ENCODE results near the gene CORO6. TPM values are rescaled to one million over a fixed set of nuclear protein-coding genes. Genes with fewer than 3 reads are reported as not detected.

The CORO6 gene
- total RNA-seq, 3 donors from 2014 or later = 9.8 to 12.3 (median 11.8) TPM

GRCh38 chr17:29612404-29613280 is 10.1 kb downstream of the CORO6 start:
- H3K4me3 Mint-ChIP-seq = peak overlapping the region; percentile 49
- ATAC-seq (no peak), DNase-seq (no peak)
- H3K27me3 Mint-ChIP-seq (ENCODE audit: low read depth) = no peaks in the 10 kb centered on the region
- no peaks in the 10 kb centered on the region for H3K36me3 Mint-ChIP-seq (ENCODE audit: insufficient read depth)
- no peaks in the 10 kb centered on the region for H3K9me3 Mint-ChIP-seq
- peaks cover 37% of the 10 kb centered on the region for H3K4me1 Mint-ChIP-seq (ENCODE audit: low read depth)

GRCh38 chr17:29612094-29612403 is 10.7 kb downstream of the CORO6 start:
- Mint-ChIP-seq H3K36me3 (ENCODE audit: insufficient read depth) (no peaks in the 10 kb centered on the region), H3K9me3 (no peaks in the 10 kb centered on the region), H3K4me3 (no peak overlapping the region), H3K4me1 (ENCODE audit: low read depth) (peaks cover 31% of the 10 kb centered on the region), H3K27me3 (ENCODE audit: low read depth) (no peaks in the 10 kb centered on the region)
- ATAC-seq (no peak), DNase-seq (no peak)

DNA sequence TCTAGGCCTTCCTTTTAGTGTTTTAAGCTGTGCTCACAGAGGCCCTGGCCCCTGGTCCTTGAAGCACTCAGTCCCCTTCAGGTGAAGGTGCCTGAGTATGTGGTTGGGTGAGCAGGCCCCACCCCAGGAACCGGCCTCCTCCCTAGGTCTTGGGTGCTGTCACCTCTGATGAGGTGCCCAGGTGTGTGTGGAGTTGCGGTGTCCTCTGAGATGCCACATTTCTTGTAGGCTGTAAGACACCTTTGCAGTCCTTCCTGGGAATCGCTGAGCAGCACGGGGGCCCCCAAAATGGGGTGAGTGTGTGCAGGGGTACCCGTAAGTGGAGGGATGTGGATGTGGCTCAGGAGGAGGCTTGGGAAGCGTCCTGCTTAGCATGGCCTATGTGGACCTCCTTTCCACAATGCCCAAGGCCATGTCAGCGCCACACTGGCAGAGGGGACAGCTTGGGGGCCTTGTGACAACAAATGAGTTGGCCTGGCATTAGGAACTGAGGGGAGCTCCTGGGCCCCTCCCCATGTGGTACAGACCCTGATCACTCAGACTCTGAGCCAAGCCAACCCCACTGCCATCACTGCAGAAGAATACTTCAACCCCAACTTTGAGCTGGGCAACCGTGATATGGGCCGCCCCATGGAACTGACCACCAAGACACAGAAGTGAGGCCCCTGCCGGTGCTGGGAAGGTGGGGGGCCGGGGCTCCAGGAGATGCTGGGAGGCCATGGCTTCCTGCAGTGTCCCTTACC is 11.2 kb downstream of the CORO6 start:
- no peaks in the 10 kb centered on the region for H3K36me3 Mint-ChIP-seq (ENCODE audit: insufficient read depth)
- H3K9me3 Mint-ChIP-seq = no peaks in the 10 kb centered on the region
- DNase-seq (no peak), ATAC-seq (no peak)
- H3K4me3 Mint-ChIP-seq = no peak overlapping the region
- H3K27me3 Mint-ChIP-seq (ENCODE audit: low read depth) = no peaks in the 10 kb centered on the region
- peaks cover 26% of the 10 kb centered on the region for H3K4me1 Mint-ChIP-seq (ENCODE audit: low read depth)

DNA sequence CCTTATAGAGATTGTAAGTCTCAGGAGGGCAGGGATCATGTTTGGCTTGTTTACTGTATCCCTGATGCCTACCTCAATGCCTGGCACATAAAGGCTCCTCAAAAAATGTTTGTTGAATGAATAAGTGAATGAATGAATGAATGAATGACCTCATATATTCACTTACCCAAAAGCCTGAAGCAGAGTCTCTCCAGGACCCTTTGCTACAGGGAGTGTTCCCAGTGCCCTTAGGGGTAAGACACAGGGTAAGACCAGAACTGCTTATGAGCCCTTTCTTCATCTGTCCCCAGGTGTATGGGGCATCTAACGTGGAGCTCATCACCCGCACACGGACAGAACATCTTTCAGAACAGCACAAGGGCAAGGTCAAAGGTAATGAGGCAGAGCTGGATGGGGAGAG is 12.3 kb downstream of the CORO6 start:
- DNase-seq (no peak), ATAC-seq (no peak)
- H3K4me3 Mint-ChIP-seq = no peak overlapping the region
- H3K27me3 Mint-ChIP-seq (ENCODE audit: low read depth) = no peaks in the 10 kb centered on the region
- H3K36me3 Mint-ChIP-seq (ENCODE audit: insufficient read depth) = no peaks in the 10 kb centered on the region
- H3K4me1 Mint-ChIP-seq (ENCODE audit: low read depth) = peaks cover 18% of the 10 kb centered on the region
- H3K9me3 Mint-ChIP-seq = no peaks in the 10 kb centered on the region

- ATAC-seq = no peak
These were observed 13.7 kb downstream of the CORO6 start for GRCh38 chr17:29608986-29609385.

DNA sequence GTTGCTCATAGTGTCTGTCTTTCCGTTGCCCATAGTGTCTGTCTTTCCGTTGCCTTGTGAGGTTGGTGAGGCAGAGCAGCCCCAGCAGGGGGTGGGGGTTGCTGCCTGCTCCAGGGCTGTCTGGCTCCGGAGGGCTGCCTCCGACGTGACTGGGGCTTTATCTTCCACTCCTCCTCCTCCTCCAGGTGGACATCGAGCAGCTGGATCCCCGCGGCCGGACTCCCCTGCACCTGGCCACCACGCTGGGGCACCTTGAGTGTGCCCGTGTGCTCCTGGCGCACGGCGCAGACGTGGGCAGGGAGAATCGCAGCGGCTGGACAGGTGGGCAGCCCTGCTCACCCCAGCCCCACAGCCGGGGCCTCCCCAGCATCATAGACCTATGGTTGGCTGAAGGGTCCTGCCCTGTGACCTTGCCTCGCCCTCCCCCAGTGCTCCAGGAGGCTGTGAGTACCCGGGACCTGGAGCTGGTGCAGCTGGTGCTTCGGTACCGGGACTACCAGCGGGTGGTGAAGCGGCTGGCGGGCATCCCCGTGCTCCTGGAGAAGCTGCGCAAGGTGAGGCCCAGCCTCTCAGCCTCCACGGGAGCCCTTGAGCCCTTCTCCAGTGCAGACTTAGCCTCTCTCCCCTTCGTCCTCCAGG is 15.0 kb downstream of the CORO6 start:
- DNase-seq = no peak
- Mint-ChIP-seq H3K9me3 (no peaks in the 10 kb centered on the region), H3K36me3 (ENCODE audit: insufficient read depth) (no peaks in the 10 kb centered on the region), H3K27me3 (ENCODE audit: low read depth) (no peaks in the 10 kb centered on the region), H3K4me3 (no peak overlapping the region), H3K4me1 (ENCODE audit: low read depth) (no peaks in the 10 kb centered on the region)
- ATAC-seq = no peak

More at GRCh38 chr17:29608986-29609385, 13.7 kb downstream of the CORO6 start:
- Mint-ChIP-seq H3K27me3 (ENCODE audit: low read depth) (no peaks in the 10 kb centered on the region), H3K4me1 (ENCODE audit: low read depth) (peaks cover 4% of the 10 kb centered on the region), H3K9me3 (no peaks in the 10 kb centered on the region), H3K4me3 (no peak overlapping the region), H3K36me3 (ENCODE audit: insufficient read depth) (no peaks in the 10 kb centered on the region)
- no peak for DNase-seq

GRCh38 chr17:29603109-29603674 is 19.5 kb downstream of the CORO6 start:
- no peaks in the 10 kb centered on the region for H3K36me3 Mint-ChIP-seq (ENCODE audit: insufficient read depth)
- no peaks in the 10 kb centered on the region for H3K4me1 Mint-ChIP-seq (ENCODE audit: low read depth)
- no peaks in the 10 kb centered on the region for H3K27me3 Mint-ChIP-seq (ENCODE audit: low read depth)
- no peak overlapping the region for H3K4me3 Mint-ChIP-seq
- no peak for DNase-seq
- ATAC-seq = no peak
- H3K9me3 Mint-ChIP-seq = no peaks in the 10 kb centered on the region

- Mint-ChIP-seq H3K27me3 (ENCODE audit: low read depth) (no peaks in the 10 kb centered on the region), H3K4me3 (no peak overlapping the region), H3K9me3 (no peaks in the 10 kb centered on the region), H3K4me1 (ENCODE audit: low read depth) (peaks cover 6% of the 10 kb centered on the region), H3K36me3 (ENCODE audit: insufficient read depth) (no peaks in the 10 kb centered on the region)
- ATAC-seq (no peak), DNase-seq (no peak)
These were observed 25.1 kb downstream of the CORO6 start for GRCh38 chr17:29597361-29598172.

GRCh38 chr17:29596811-29597210 is 25.9 kb downstream of the CORO6 start:
- Mint-ChIP-seq H3K9me3 (no peaks in the 10 kb centered on the region), H3K4me1 (ENCODE audit: low read depth) (peaks cover 13% of the 10 kb centered on the region), H3K27me3 (ENCODE audit: low read depth) (no peaks in the 10 kb centered on the region), H3K4me3 (no peak overlapping the region), H3K36me3 (ENCODE audit: insufficient read depth) (no peaks in the 10 kb centered on the region)
- DNase-seq = no peak
- ATAC-seq = no peak

DNA sequence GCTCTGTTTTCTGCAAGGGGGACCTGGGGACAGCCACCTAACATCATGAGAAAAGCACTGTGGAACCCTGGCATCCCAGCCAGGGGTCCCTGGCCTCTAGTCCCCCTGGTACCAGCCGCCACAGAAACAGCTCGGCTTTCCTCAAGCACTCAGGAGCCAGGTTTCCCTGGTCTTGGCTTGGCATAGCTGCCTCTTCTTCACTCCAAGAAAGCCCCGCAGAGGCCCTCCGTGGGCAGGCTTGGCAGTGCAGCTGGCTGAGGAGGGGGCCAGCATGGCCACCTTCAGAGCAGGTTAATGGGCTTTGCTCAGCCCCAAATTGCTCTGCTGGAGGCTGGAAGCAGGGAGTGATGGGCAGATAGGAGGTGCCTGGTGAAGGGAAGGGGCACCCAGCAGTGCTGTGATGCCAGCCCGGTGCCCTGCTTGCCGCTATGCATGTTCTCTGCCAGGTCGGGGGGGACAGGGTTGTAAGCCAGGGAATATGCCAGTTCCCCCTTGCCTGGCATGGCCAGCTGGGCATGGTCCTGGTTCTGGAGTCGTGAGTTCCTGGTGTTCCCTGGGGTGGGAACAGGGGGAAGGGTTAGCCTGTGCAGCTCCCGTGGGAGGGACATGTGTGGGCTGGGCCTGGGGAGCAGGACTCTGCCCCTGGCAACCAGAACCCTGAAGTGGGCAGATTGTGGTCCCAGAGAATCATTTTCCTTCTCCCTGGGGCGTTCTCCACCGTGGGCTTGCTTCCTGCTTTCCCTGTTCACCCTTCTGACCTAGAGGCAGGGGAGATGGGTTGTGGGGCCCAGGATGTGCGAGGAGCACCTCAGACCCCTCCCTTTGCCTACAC is 26.6 kb downstream of the CORO6 start:
- Mint-ChIP-seq H3K36me3 (ENCODE audit: insufficient read depth) (no peaks in the 10 kb centered on the region), H3K4me1 (ENCODE audit: low read depth) (peaks cover 19% of the 10 kb centered on the region), H3K4me3 (no peak overlapping the region), H3K27me3 (ENCODE audit: low read depth) (no peaks in the 10 kb centered on the region), H3K9me3 (no peaks in the 10 kb centered on the region)
- ATAC-seq (no peak), DNase-seq (no peak)

GRCh38 chr17:29595107-29595942 is 27.4 kb downstream of the CORO6 start:
- ATAC-seq (no peak), DNase-seq (no peak)
- no peaks in the 10 kb centered on the region for H3K9me3 Mint-ChIP-seq
- no peaks in the 10 kb centered on the region for H3K36me3 Mint-ChIP-seq (ENCODE audit: insufficient read depth)
- no peaks in the 10 kb centered on the region for H3K27me3 Mint-ChIP-seq (ENCODE audit: low read depth)
- peaks cover 27% of the 10 kb centered on the region for H3K4me1 Mint-ChIP-seq (ENCODE audit: low read depth)
- peak overlapping the region; percentile 78 for H3K4me3 Mint-ChIP-seq

- Mint-ChIP-seq H3K4me3 (peak overlapping the region; percentile 78), H3K4me1 (ENCODE audit: low read depth) (peaks cover 33% of the 10 kb centered on the region), H3K36me3 (ENCODE audit: insufficient read depth) (no peaks in the 10 kb centered on the region), H3K9me3 (no peaks in the 10 kb centered on the region), H3K27me3 (ENCODE audit: low read depth) (no peaks in the 10 kb centered on the region)
- no peak for DNase-seq
- no peak for ATAC-seq
These were observed 28.1 kb downstream of the CORO6 start for GRCh38 chr17:29594519-29595090.

All from activated T-cell treated with anti-CD3 and anti-CD28 coated beads, Interleukin-2, amount 50 U/mL, for 4 hours (primary cell).